OCI-LY7 (cell line): Measurements from ENCODE around the gene AATK.

Experiments
- CTCF ChIP-seq: fragments of 200-600 bp; sonication (generic); conservative IDR thresholded peaks from 2 replicates; pipeline ENCODE4 v1.5.1; 2014; ENCODE audit warnings: mild to moderate bottlenecking, antibody characterized with exemption, low read length, moderate library complexity, mixed read lengths
- EZH2phosphoT487 ChIP-seq: fragments of 200-600 bp; sonication (generic); IDR thresholded peaks from 2 replicates; pipeline ENCODE4 v1.6.1; 2018; ENCODE audit warnings: low read depth, borderline replicate concordance, mild to moderate bottlenecking, mixed run types, antibody characterized with exemption, low read length, moderate library complexity, mixed read lengths

DNA sequence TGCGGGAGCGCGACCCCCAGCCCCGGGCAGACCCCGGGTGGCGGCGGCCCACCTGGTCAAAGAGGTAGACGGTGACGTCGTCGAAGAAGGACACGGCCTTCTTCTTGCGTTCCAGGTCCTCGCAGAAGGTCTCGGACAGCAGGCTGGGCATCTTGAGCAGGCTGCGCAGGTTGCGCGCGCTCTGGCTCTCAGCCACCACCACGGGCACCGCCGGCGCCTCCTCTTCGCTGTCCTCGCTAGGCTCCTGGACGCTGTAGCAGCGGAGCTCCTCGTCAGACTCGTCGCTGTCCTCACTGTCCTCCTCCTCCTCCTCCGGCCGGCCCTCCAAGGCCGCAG is 45.9 kb downstream of the AATK start:
- TF ChIP-seq CTCF (no peak), EZH2phosphoT487 (no peak)
